Glomerular visceral epithelial cell (primary cell): ENCODE results near the gene ATP4B.

Experiments used
- DNase-seq: peaks from one replicate; pipeline ENCODE4 v3.0.0-alpha.2; 2016; ENCODE audit errors: extremely low spot score

The ATP4B gene

GRCh38 chr13:113642563-113642962 is 15.4 kb downstream of the ATP4B start:
- DNase-seq, result no peak

GRCh38 chr13:113641426-113641825 is 16.6 kb downstream of the ATP4B start:
- no peak for DNase-seq

- no peak for DNase-seq
Observed at GRCh38 chr13:113639616-113640262, 18.3 kb downstream of the ATP4B start.

GRCh38 chr13:113638806-113639205 is 19.2 kb downstream of the ATP4B start:
- no peak for DNase-seq

- DNase-seq, result no peak
Observed at GRCh38 chr13:113638173-113638746, 19.7 kb downstream of the ATP4B start.

- no peak for DNase-seq
Observed at GRCh38 chr13:113637262-113638160, 20.5 kb downstream of the ATP4B start.

GRCh38 chr13:113636266-113636963 is 21.6 kb downstream of the ATP4B start:
- DNase-seq, result no peak

GRCh38 chr13:113635709-113636108 is 22.3 kb downstream of the ATP4B start:
- no peak for DNase-seq

GRCh38 chr13:113635048-113635420 is 23.0 kb downstream of the ATP4B start:
- no peak for DNase-seq

- no peak for DNase-seq
Observed at GRCh38 chr13:113634279-113635047, 23.5 kb downstream of the ATP4B start.

GRCh38 chr13:113633485-113633873 is 24.5 kb downstream of the ATP4B start:
- DNase-seq, result no peak

- no peak for DNase-seq
Observed at GRCh38 chr13:113632706-113633484, 25.1 kb downstream of the ATP4B start.

- DNase-seq, result no peak
Observed at GRCh38 chr13:113631341-113632095, 26.5 kb downstream of the ATP4B start.

GRCh38 chr13:113630804-113631203 is 27.2 kb downstream of the ATP4B start:
- DNase-seq, result no peak

- DNase-seq, result no peak
Observed at GRCh38 chr13:113630296-113630695, 27.7 kb downstream of the ATP4B start.

GRCh38 chr13:113629866-113630265 is 28.1 kb downstream of the ATP4B start:
- DNase-seq, result no peak

GRCh38 chr13:113628291-113629270 is 29.4 kb downstream of the ATP4B start:
- DNase-seq, result no peak

- DNase-seq, result no peak
Observed at GRCh38 chr13:113627136-113627535, 30.9 kb downstream of the ATP4B start.
